SK-N-SH (cell line): Measurements from ENCODE around the gene TOX2. TPM values are rescaled to one million over a fixed set of nuclear protein-coding genes. Genes with fewer than 3 reads are reported as not detected.

Experiments used
- CTCF ChIA-PET: fragments of 300-600, 350-600 bp; formaldehyde crosslinking; extraction: SDS; loops from one replicate; lab custom pipeline; 2021; lab: Yijun Ruan, JAX
- POLR2A ChIA-PET: fragments of 350-600 bp; sonication (Branson Sonifier 250); formaldehyde crosslinking; extraction: SDS; loops from one replicate; lab custom pipeline; 2020; ENCODE audit warnings: antibody characterized with exemption, inconsistent platforms; lab: Yijun Ruan, JAX
- DNase-seq: peaks from one replicate; pipeline ENCODE4 v3.0.0; 2012
- H2AFZ ChIP-seq: fragments of 200-600 bp; sonication (generic); 2 replicates; pipeline ENCODE4 v1.8.1; 2016; ENCODE audit warnings: antibody characterized with exemption, mild to moderate bottlenecking, low read depth
- H3F3A ChIP-seq: fragments of 200-600 bp; sonication (generic); replicated peaks from 2 replicates; pipeline ENCODE3; 2016; ENCODE audit warnings: antibody characterized with exemption, mild to moderate bottlenecking; ENCODE audit not compliant: insufficient read depth
- H3K27ac ChIP-seq, 2 experiments: fragments of 200-500 bp in 1 of 2; fragments of 200-600 bp in 1 of 2; sonication (Bioruptor generic) in 1 of 2; sonication (generic), shearing (Covaris generic) in 1 of 2; 2 replicates each; pipeline versions ENCODE4 v1.5.1 to v1.6.1; 2014 to 2016; ENCODE audit warnings: low read depth in 2 of 2, inconsistent platforms in 1 of 2, low read length in 1 of 2, mild to moderate bottlenecking in 1 of 2, mixed read lengths in 1 of 2
- H3K27me3 ChIP-seq: fragments of 200-600 bp; sonication (generic), shearing (Covaris generic); 2 replicates; pipeline ENCODE4 v1.6.1; 2016; ENCODE audit warnings: mixed run types; ENCODE audit not compliant: insufficient read depth
- H3K36me3 ChIP-seq, 2 experiments: fragments of 200-500 bp in 1 of 2; fragments of 200-600 bp in 1 of 2; sonication (Bioruptor generic) in 1 of 2; sonication (generic) in 1 of 2; replicated peaks in 1 of 2; 2 replicates each; pipeline versions ENCODE3 to v1.5.1; 2014 to 2016; ENCODE audit warnings: low read length in 1 of 2, mild to moderate bottlenecking in 1 of 2; ENCODE audit not compliant: insufficient read depth in 2 of 2, control insufficient read depth in 1 of 2
- H3K4me1 ChIP-seq, 2 experiments: fragments of 200-500 bp in 1 of 2; fragments of 200-600 bp in 1 of 2; sonication (Bioruptor generic) in 1 of 2; sonication (generic), shearing (Covaris generic) in 1 of 2; 2 replicates each; pipeline versions ENCODE4 v1.5.1 to v1.6.1; 2014 to 2016; ENCODE audit warnings: low read depth in 1 of 2, low read length in 1 of 2, mixed run types in 1 of 2; ENCODE audit not compliant: insufficient read depth in 2 of 2, control insufficient read depth in 1 of 2
- H3K4me2 ChIP-seq: fragments of 200-600 bp; sonication (generic), shearing (Covaris generic); 2 replicates; pipeline ENCODE4 v1.6.1; 2017; ENCODE audit warnings: mixed run types
- H3K4me3 ChIP-seq, 2 experiments: fragments of 200-500 bp in 1 of 2; fragments of 200-600 bp in 1 of 2; sonication (Bioruptor generic) in 1 of 2; sonication (generic), shearing (Covaris generic) in 1 of 2; 2 replicates each; pipeline versions ENCODE4 v1.5.1 to v1.8.1; 2014 to 2016; ENCODE audit warnings: low read depth in 2 of 2, inconsistent platforms in 1 of 2, low read length in 1 of 2, mild to moderate bottlenecking in 1 of 2, mixed read lengths in 1 of 2, moderate library complexity in 1 of 2
- H3K79me2 ChIP-seq: fragments of 200-600 bp; sonication (generic); 2 replicates; pipeline ENCODE4 v1.8.1; 2017; ENCODE audit warnings: mild to moderate bottlenecking; ENCODE audit not compliant: insufficient read depth
- H3K9ac ChIP-seq: fragments of 200-600 bp; sonication (generic); 2 replicates; pipeline ENCODE4 v1.6.1; 2017; ENCODE audit warnings: mixed run types
- H3K9me2 ChIP-seq: fragments of 200-600 bp; sonication (generic); 2 replicates; pipeline ENCODE4 v1.6.1; 2017; ENCODE audit warnings: mixed run types
- H3K9me3 ChIP-seq: fragments of 200-600 bp; sonication (generic); 2 replicates; pipeline ENCODE4 v1.6.1; 2017; ENCODE audit warnings: mixed run types, mild to moderate bottlenecking, moderate library complexity
- H4K20me1 ChIP-seq: fragments of 200-600 bp; sonication (generic); 2 replicates; pipeline ENCODE4 v1.6.1; 2017; ENCODE audit warnings: mild to moderate bottlenecking, mixed run types; ENCODE audit not compliant: insufficient read depth
- FOSL2 ChIP-seq: IDR thresholded peaks from 2 replicates; pipeline ENCODE4 v1.4.0; 2012; ENCODE audit warnings: low read depth, mild to moderate bottlenecking, moderate library complexity, borderline replicate concordance
- FOXM1 ChIP-seq: IDR thresholded peaks from 2 replicates; pipeline ENCODE4 v1.4.0; 2012; ENCODE audit warnings: low read depth, mild to moderate bottlenecking
- REST ChIP-seq: IDR thresholded peaks from 2 replicates; pipeline ENCODE4 v1.6.1; 2012; ENCODE audit warnings: mild to moderate bottlenecking, low read depth, low read length, moderate library complexity
- RFX5 ChIP-seq: IDR thresholded peaks from 2 replicates; pipeline ENCODE4 v1.6.1; 2012; ENCODE audit warnings: mild to moderate bottlenecking, improper control_type of control experiment, low read length
- TCF12 ChIP-seq: IDR thresholded peaks from 2 replicates; pipeline ENCODE4 v1.4.0; 2012
- USF1 ChIP-seq: IDR thresholded peaks from 2 replicates; pipeline ENCODE4 v1.4.0; 2012; ENCODE audit warnings: low read depth, borderline replicate concordance
- WGBS: methylation state at CpG from one replicate; pipeline ENCODE4 v1.1.6; 2017; ENCODE audit warnings: low lambda C conversion rate; 5-methylcytosine and 5-hydroxymethylcytosine counted together
- polyA plus RNA-seq, 3 experiments: library from polyadenylated mRNA; depleted of rRNA; stranded (reverse); fragments of >200 nt; gene quantifications; 2 replicates each; pipeline ENCODE4 v1.2.3, GENCODE V29; 2012

The TOX2 gene
- polyA plus RNA-seq, 1 of the 3 experiments (the other 2 are of a cell fraction) = 15.4 TPM

GRCh38 chr20:44097521-44098255 is 183.0 kb downstream of the TOX2 start:
- ChIA-PET POLR2A (no interaction called here), CTCF (interaction anchor here (1.0 to 2.4 kb wide), 6 partner anchors 18 to 649 kb away, joined by 3 to 17 read pairs (median 6); no protein-coding TSS in a partner anchor)
- H3K9me3 ChIP-seq = no peaks in the 10 kb centered on the region
- H3K27me3 ChIP-seq = no peaks in the 10 kb centered on the region
- TF ChIP-seq FOXM1 (no peak), FOSL2 (no peak), RFX5 (no peak), USF1 (no peak), REST (no peak), TCF12 (no peak)
- H2AFZ ChIP-seq = no peak overlapping the region
- no peaks in the 10 kb centered on the region for H3K9me2 ChIP-seq
- H3K4me3 ChIP-seq = no peak overlapping the region
- DNase-seq = no peak
- no peaks in the 10 kb centered on the region for H3K79me2 ChIP-seq
- no peak overlapping the region for H3K4me2 ChIP-seq
- no peaks in the 10 kb centered on the region for H3K36me3 ChIP-seq
- no peaks in the 10 kb centered on the region for H3F3A ChIP-seq
- no peak overlapping the region for H3K9ac ChIP-seq
- H4K20me1 ChIP-seq = no peaks in the 10 kb centered on the region
- 87% methylated on average over 14 of the region's 14 CpGs for WGBS
- H3K4me1 ChIP-seq = peaks cover 0 to 2% of the 10 kb centered on the region in 2 experiments; a peak in 1 of 4 replicates
- no peak overlapping the region for H3K27ac ChIP-seq

GRCh38 chr20:44098256-44098630 is 183.6 kb downstream of the TOX2 start:
- no peak overlapping the region for H3K4me2 ChIP-seq
- no peak overlapping the region for H2AFZ ChIP-seq
- H4K20me1 ChIP-seq = no peaks in the 10 kb centered on the region
- no peaks in the 10 kb centered on the region for H3F3A ChIP-seq
- no peaks in the 10 kb centered on the region for H3K9me3 ChIP-seq
- H3K36me3 ChIP-seq = no peaks in the 10 kb centered on the region
- ChIA-PET CTCF (interaction anchor here (1.0 to 2.4 kb wide), 3 partner anchors 18 to 92 kb away, joined by 4 to 17 read pairs (median 9); no protein-coding TSS in a partner anchor), POLR2A (no interaction called here)
- 86% methylated on average over 4 of the region's 6 CpGs for WGBS
- H3K4me3 ChIP-seq = no peak overlapping the region
- H3K4me1 ChIP-seq = no peaks in the 10 kb centered on the region
- no peaks in the 10 kb centered on the region for H3K79me2 ChIP-seq
- DNase-seq = no peak
- no peaks in the 10 kb centered on the region for H3K9me2 ChIP-seq
- no peak overlapping the region for H3K27ac ChIP-seq
- no peak for TF ChIP-seq TCF12
- TF ChIP-seq, all 33 proteins: peak for 0
- no peak overlapping the region for H3K9ac ChIP-seq
- no peaks in the 10 kb centered on the region for H3K27me3 ChIP-seq
